Adrenal gland (tissue), 12 donors: ENCODE data around the gene PPP1R16B. TPM values are rescaled to one million over a fixed set of nuclear protein-coding genes. Genes with fewer than 3 reads are reported as not detected.

ENCODE experiments used
- DNase-seq, 7 donors: peaks; one replicate each; pipeline ENCODE4 v3.0.0-alpha.2; 2019 to 2020
- H3K27ac ChIP-seq, 5 donors: fragments of 200-600 bp; sonication (generic) in 4 of 5; 1 replicate in 3 of 5; 2 replicates in 2 of 5; pipeline versions ENCODE4 v1.5.1 to v1.8.0; 2016 to 2020; ENCODE audit warnings: mild to moderate bottlenecking in 1 of 5
- H3K27me3 ChIP-seq: fragments of 200-600 bp; 2 replicates; pipeline ENCODE4 v1.8.0; 2021
- H3K36me3 ChIP-seq, 2 donors: fragments of 200-600 bp; replicated peaks in 1 of 2; 1 replicate in 1 of 2; 2 replicates in 1 of 2; pipeline versions ENCODE4 v1.5.1 to v1.8.0; 2018 to 2022
- H3K4me1 ChIP-seq, 2 donors: fragments of 200-600 bp; replicated peaks in 1 of 2; 1 replicate in 1 of 2; 2 replicates in 1 of 2; pipeline versions ENCODE4 v1.5.1 to v1.8.0; 2018 to 2021
- H3K4me3 ChIP-seq, 4 donors: fragments of 200-600 bp; sonication (generic) in 3 of 4; one replicate each; pipeline ENCODE4 v1.5.1; 2016 to 2018
- H3K9me3 ChIP-seq, 3 donors: fragments of 200-600 bp; sonication (generic) in 1 of 3; replicated peaks in 1 of 3; 1 replicate in 2 of 3; 2 replicates in 1 of 3; pipeline versions ENCODE4 v1.5.1 to v1.8.0; 2016 to 2021
- CTCF ChIP-seq, 6 experiments: fragments of 450-650 bp in 4 of 6; fragments of 200-600 bp in 2 of 6; sonication (generic) in 1 of 6; IDR thresholded peaks; 1 replicate in 5 of 6; 2 replicates in 1 of 6; pipeline versions ENCODE4 v1.5.1 to v1.8.0; 2016 to 2021; ENCODE audit warnings: antibody characterized with exemption in 6 of 6, mild to moderate bottlenecking in 2 of 6, moderate library complexity in 1 of 6
- POLR2A ChIP-seq, 2 donors: fragments of 450-650 bp; IDR thresholded peaks; one replicate each; pipeline ENCODE4 v1.6.1; 2017; ENCODE audit warnings: antibody characterized with exemption in 2 of 2, mild to moderate bottlenecking in 2 of 2, moderate library complexity in 1 of 2
- WGBS, 4 donors: extraction: QIAGEN DNeasy Blood & Tissue Kit in 2 of 4; methylation state at CpG; one replicate each; pipeline versions ENCODE4 v1.1.5 to v1.1.7; 2013 to 2017; 5-methylcytosine and 5-hydroxymethylcytosine counted together
- intact Hi-C, 2 donors: fragments of 100-400 bp; cut with DNase I; formaldehyde crosslinking; loops; one replicate each; pipeline versions ENCODE4 v1.14.1 to v1.15.0; 2022 to 2023
- polyA plus RNA-seq, 3 donors: library from polyadenylated mRNA; stranded (reverse); fragments of 200-250 nt in 2 of 3; fragments of 350-450 nt in 1 of 3; fragmentation: Illumina TruSeq in 1 of 3; extraction: RNeasy Lipid Tissue Mini Kit (QIAGEN cat#74804) in 1 of 3; gene quantifications; one replicate each; pipeline ENCODE4 v1.2.3, GENCODE V29; 2013 to 2014
- total RNA-seq, 9 donors: library from RNA; depleted of rRNA in 4 of 9; stranded (reverse); fragments of >200 nt in 4 of 9; fragments of 120-200 nt in 1 of 9; fragmentation: NEBNext Ultra II Directional in 1 of 9; extraction: Animal tissue kit (Norgen Biotek cat#: 25700) in 1 of 9; gene quantifications; one replicate each; pipeline versions ENCODE4 v1.1.0 to v1.2.4, GENCODE V29; 2013 to 2023
- donor health status: healthy with polysubstance abuse.
- donor health status: Bipolar disorder and iron deficiency.
- donor health status: DM: yes; HTN: yes; CAD: no.
- donor health status: DM: no; HTN: no; CAD: no.
- donor health status: DM: no; HTN: no; CAD: no.
- donor health status: DM: yes; HTN: yes; CAD: no.

Gene PPP1R16B
- total and polyA plus RNA-seq, 12 donors = 1.8 to 18.3 (median 9.2) TPM

GRCh38 chr20:38883981-38884733 lies 78.7 kb downstream of the PPP1R16B start:
- TF ChIP-seq CTCF (IDR thresholded peaks at IDR 0.05) (no peak), POLR2A (IDR thresholded peaks at IDR 0.05) (no peak)
- H3K9me3 ChIP-seq = no peaks in the 10 kb centered on the region
- no peaks in the 10 kb centered on the region for H3K27me3 ChIP-seq

GRCh38 chr20:38885357-38885756 lies 79.9 kb downstream of the PPP1R16B start:
- Histone ChIP-seq H3K27ac (no peak overlapping the region), H3K9me3 (no peaks in the 10 kb centered on the region), H3K36me3 (no peaks in the 10 kb centered on the region), H3K4me3 (no peak overlapping the region), H3K4me1 (no peaks in the 10 kb centered on the region), H3K27me3 (no peaks in the 10 kb centered on the region)
- intact Hi-C loops = no loop called here
- TF ChIP-seq POLR2A (IDR thresholded peaks at IDR 0.05) (no peak), CTCF (IDR thresholded peaks at IDR 0.05) (no peak)
- no peak for DNase-seq
- WGBS, 4 donors = 65 to 79% (median 70%) methylated on average over 6 of the region's 6 CpGs

More at GRCh38 chr20:38883981-38884733, 78.7 kb downstream of the PPP1R16B start:
- DNase-seq = no peak
- intact Hi-C loops = no loop called here
- H3K27ac ChIP-seq = peak overlapping the region in 1 of 5 donors; percentile 26
- H3K4me3 ChIP-seq = no peak overlapping the region
- no peaks in the 10 kb centered on the region for H3K4me1 ChIP-seq
- H3K36me3 ChIP-seq = no peaks in the 10 kb centered on the region
- 82 to 88% (median 84%) methylated on average over 13 of the region's 13 CpGs for WGBS, 4 donors

GRCh38 chr20:38888059-38888831 lies 82.7 kb downstream of the PPP1R16B start:
- no peak for DNase-seq
- TF ChIP-seq CTCF (IDR thresholded peaks at IDR 0.05) (no peak), POLR2A (IDR thresholded peaks at IDR 0.05) (no peak)
- 59 to 83% (median 77%) methylated on average over 10 to 13 of the region's 13 CpGs for WGBS, 4 donors
- intact Hi-C loops = no loop called here
- Histone ChIP-seq H3K27me3 (no peaks in the 10 kb centered on the region), H3K27ac (no peak overlapping the region), H3K9me3 (no peaks in the 10 kb centered on the region), H3K36me3 (no peaks in the 10 kb centered on the region), H3K4me3 (no peak overlapping the region), H3K4me1 (no peaks in the 10 kb centered on the region)

- TF ChIP-seq CTCF (IDR thresholded peaks at IDR 0.05) (no peak), POLR2A (IDR thresholded peaks at IDR 0.05) (no peak)
- no peak overlapping the region for H3K27ac ChIP-seq
- intact Hi-C loops = no loop called here
- no peak overlapping the region for H3K4me3 ChIP-seq
- no peaks in the 10 kb centered on the region for H3K4me1 ChIP-seq
- H3K9me3 ChIP-seq = no peaks in the 10 kb centered on the region
- H3K36me3 ChIP-seq = no peaks in the 10 kb centered on the region
- no peaks in the 10 kb centered on the region for H3K27me3 ChIP-seq
- no peak for DNase-seq
- WGBS, 4 donors = 72 to 88% (median 83%) methylated on average over 2 of the region's 2 CpGs
These were observed 83.6 kb downstream of the PPP1R16B start for GRCh38 chr20:38889050-38889449.
